Colon (tissue), 2 donors: ENCODE results near the gene FAAH.
"Not testable (repeated sequence)": the region's sequence is repeated elsewhere in the genome, so short reads cannot be mapped to it uniquely, and the experiment has no call there.

Source experiments
- FAIRE-seq: peaks from 2 replicates; lab custom pipeline; 2012; peaks lifted over from hg19 to GRCh38; lab: Jason Lieb, UNC
- donor health status: control.
- donor health status: control.

Gene FAAH

GRCh38 chr1:46394108-46394871 lies at the start of gene FAAH:
FAAH (plus strand) TSS chr1:46394317; CDS start chr1:46394349, 32 bp downstream.
- no peak for FAIRE-seq

GRCh38 chr1:46344481-46344880 lies 49.6 kb upstream of the FAAH start:
- FAIRE-seq, result no peak

- FAIRE-seq, result no peak
Measured at GRCh38 chr1:46345281-46345680, 48.8 kb upstream of the FAAH start.

GRCh38 chr1:46352363-46352762 lies 41.8 kb upstream of the FAAH start:
- no peak for FAIRE-seq

GRCh38 chr1:46355920-46356319 lies 38.2 kb upstream of the FAAH start:
- FAIRE-seq, result not testable (repeated sequence)

GRCh38 chr1:46362158-46362557 lies 32.0 kb upstream of the FAAH start:
- FAIRE-seq, result no peak

- no peak for FAIRE-seq
Measured at GRCh38 chr1:46363121-46363520, 31.0 kb upstream of the FAAH start.

GRCh38 chr1:46364612-46365011 lies 29.5 kb upstream of the FAAH start:
- no peak for FAIRE-seq

- not testable (repeated sequence) for FAIRE-seq
Measured at GRCh38 chr1:46365796-46366195, 28.3 kb upstream of the FAAH start.

GRCh38 chr1:46367072-46367471 lies 27.0 kb upstream of the FAAH start:
- FAIRE-seq, result no peak

GRCh38 chr1:46367701-46368100 lies 26.4 kb upstream of the FAAH start:
- not testable (repeated sequence) for FAIRE-seq

GRCh38 chr1:46368791-46369190 lies 25.3 kb upstream of the FAAH start:
- FAIRE-seq, result no peak

- no peak for FAIRE-seq
Measured at GRCh38 chr1:46369542-46370213, 24.4 kb upstream of the FAAH start.

- no peak for FAIRE-seq
Measured at GRCh38 chr1:46370214-46370633, 23.9 kb upstream of the FAAH start.

- FAIRE-seq, result no peak
Measured at GRCh38 chr1:46372431-46372830, 21.7 kb upstream of the FAAH start.

- FAIRE-seq, result no peak
Measured at GRCh38 chr1:46379996-46380395, 14.1 kb upstream of the FAAH start.

GRCh38 chr1:46380508-46380907 lies 13.6 kb upstream of the FAAH start:
- no peak for FAIRE-seq

- FAIRE-seq, result no peak
Measured at GRCh38 chr1:46393510-46393909, 607 bp upstream of the FAAH start.

GRCh38 chr1:46394872-46395465 lies 852 bp downstream of the FAAH start:
- no peak for FAIRE-seq

GRCh38 chr1:46396441-46397398 lies 2.6 kb downstream of the FAAH start:
- no peak for FAIRE-seq

GRCh38 chr1:46399307-46399706 lies 5.2 kb downstream of the FAAH start:
- FAIRE-seq, result no peak

GRCh38 chr1:46400421-46400820 lies 6.3 kb downstream of the FAAH start:
- no peak for FAIRE-seq
